ENCODE results near the gene PCDH9.
A peak's percentile ranks its signal among the peaks of the same experiment; 100 is the strongest.

PCDH9 gene

GRCh38 chr13:67167420-67167819 is 62.7 kb downstream of the PCDH9 start:
- Histone ChIP-seq H3K9me3 (ENCODE audit: control insufficient read depth in 2 of 2, low read length in 2 of 2) (no peaks in the 10 kb centered on the region), H3K36me3 (ENCODE audit: control insufficient read depth in 2 of 2, insufficient read depth in 2 of 2, low read length in 2 of 2) (no peaks in the 10 kb centered on the region), H3K4me1 (ENCODE audit: control insufficient read depth, insufficient read depth, low read length) (no peaks in the 10 kb centered on the region), H3K27ac (ENCODE audit: low read length) (no peak overlapping the region), H3K4me3 (ENCODE audit: low read length in 2 of 2) (no peak overlapping the region), H3K9ac (ENCODE audit: low read length in 2 of 2) (no peak overlapping the region), H3K27me3 (ENCODE audit: control insufficient read depth in 1 of 2, insufficient read depth in 2 of 2, low read length in 2 of 2) (no peaks in the 10 kb centered on the region)

- Histone ChIP-seq H3K27me3 (ENCODE audit: control insufficient read depth in 1 of 2, insufficient read depth in 2 of 2, low read length in 2 of 2) (no peaks in the 10 kb centered on the region), H3K9ac (ENCODE audit: low read length in 2 of 2) (no peak overlapping the region), H3K4me3 (ENCODE audit: low read length in 2 of 2) (no peak overlapping the region), H3K9me3 (ENCODE audit: control insufficient read depth in 2 of 2, low read length in 2 of 2) (no peaks in the 10 kb centered on the region), H3K36me3 (ENCODE audit: control insufficient read depth in 2 of 2, insufficient read depth in 2 of 2, low read length in 2 of 2) (no peaks in the 10 kb centered on the region), H3K4me1 (ENCODE audit: control insufficient read depth, insufficient read depth, low read length) (no peaks in the 10 kb centered on the region), H3K27ac (ENCODE audit: low read length) (no peak overlapping the region)
Measured at GRCh38 chr13:67161176-67161575, 69.0 kb downstream of the PCDH9 start.

DNA sequence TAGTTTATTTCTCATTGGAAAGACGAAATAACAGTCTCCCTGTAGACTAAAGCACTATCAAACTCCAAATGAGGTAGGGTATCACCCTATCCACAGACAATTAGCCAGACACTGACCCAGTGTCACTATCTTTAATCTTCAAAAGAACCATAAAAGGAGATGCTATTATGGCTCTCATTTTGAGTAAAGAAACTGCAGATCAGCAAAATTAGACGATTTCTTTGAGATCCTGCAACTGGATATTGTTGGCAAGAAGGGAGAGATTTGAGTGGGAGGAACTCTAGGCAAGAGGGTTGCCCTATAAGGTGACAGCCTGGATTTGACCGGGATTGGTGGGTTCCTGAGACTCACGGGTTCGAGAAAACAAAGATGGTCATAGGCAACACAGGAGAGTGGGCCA is 71.2 kb downstream of the PCDH9 start:
- Histone ChIP-seq H3K27me3 (ENCODE audit: control insufficient read depth in 1 of 2, insufficient read depth in 2 of 2, low read length in 2 of 2) (no peaks in the 10 kb centered on the region), H3K36me3 (ENCODE audit: control insufficient read depth in 2 of 2, insufficient read depth in 2 of 2, low read length in 2 of 2) (no peaks in the 10 kb centered on the region), H3K4me3 (ENCODE audit: low read length in 2 of 2) (no peak overlapping the region), H3K4me1 (ENCODE audit: control insufficient read depth, insufficient read depth, low read length) (no peaks in the 10 kb centered on the region), H3K9ac (ENCODE audit: low read length in 2 of 2) (no peak overlapping the region), H3K27ac (ENCODE audit: low read length) (no peak overlapping the region), H3K9me3 (ENCODE audit: control insufficient read depth in 2 of 2, low read length in 2 of 2) (no peaks in the 10 kb centered on the region)

DNA sequence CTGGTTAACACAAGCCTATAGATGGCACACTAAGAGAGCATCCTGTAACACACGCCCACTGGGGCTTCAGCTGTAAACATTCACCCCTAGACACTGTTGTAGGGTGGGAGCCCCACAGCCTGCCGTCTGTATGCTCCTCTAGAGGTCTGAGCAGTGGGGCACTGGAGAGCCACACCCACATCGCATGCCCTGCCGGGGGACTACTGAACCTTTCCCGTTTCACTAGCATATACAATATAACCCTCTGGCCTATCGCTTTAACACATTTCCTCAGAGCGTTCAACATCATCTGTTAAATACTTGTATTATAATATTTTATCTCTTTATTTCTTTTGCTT is 73.4 kb downstream of the PCDH9 start:
- Histone ChIP-seq H3K4me1 (ENCODE audit: control insufficient read depth, insufficient read depth, low read length) (no peaks in the 10 kb centered on the region), H3K27ac (ENCODE audit: low read length) (no peak overlapping the region), H3K27me3 (ENCODE audit: control insufficient read depth in 1 of 2, insufficient read depth in 2 of 2, low read length in 2 of 2) (no peaks in the 10 kb centered on the region), H3K9ac (ENCODE audit: low read length in 2 of 2) (no peak overlapping the region), H3K9me3 (ENCODE audit: control insufficient read depth in 2 of 2, low read length in 2 of 2) (no peaks in the 10 kb centered on the region), H3K4me3 (ENCODE audit: low read length in 2 of 2) (no peak overlapping the region), H3K36me3 (ENCODE audit: control insufficient read depth in 2 of 2, insufficient read depth in 2 of 2, low read length in 2 of 2) (no peaks in the 10 kb centered on the region)

DNA sequence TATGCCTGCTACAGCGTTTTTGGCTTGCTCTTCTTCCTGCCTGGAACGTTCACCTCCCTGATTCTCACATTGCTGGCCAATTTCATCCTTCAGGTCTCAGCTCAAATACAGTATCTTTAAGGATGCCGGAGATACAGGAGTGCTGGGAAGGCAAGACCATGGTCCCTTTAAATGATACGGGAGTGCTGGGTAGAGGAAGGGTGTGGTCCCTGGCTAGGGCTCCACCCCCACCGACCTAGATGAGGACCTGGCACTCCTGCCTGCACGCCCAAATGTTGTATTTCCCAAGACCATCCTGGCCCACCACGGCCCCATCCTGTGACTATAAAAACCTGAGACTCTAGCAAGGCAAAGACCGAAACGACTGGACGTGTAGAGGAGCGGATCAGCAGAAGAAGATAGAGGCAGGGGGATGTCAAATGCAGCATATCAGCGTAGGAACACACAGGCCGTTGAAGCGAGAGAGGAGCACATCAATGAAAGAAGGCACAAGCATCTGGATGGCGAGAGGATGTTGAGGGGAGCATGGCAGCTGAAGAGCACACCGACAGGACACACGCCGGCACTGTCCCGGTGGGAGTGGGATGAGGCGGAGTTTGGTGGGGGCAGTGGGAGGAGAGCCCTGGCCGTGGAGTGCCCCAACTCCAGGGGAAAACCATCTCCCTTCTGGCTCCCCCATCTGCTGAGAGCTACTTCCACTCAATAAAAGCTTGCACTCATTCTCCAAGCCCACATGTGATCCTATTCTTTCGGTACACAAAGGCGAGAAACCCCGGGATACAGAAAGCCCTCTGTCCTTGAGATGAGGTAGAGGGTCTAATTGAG is 74.0 kb downstream of the PCDH9 start:
- Histone ChIP-seq H3K9me3 (ENCODE audit: control insufficient read depth in 2 of 2, low read length in 2 of 2) (no peaks in the 10 kb centered on the region), H3K9ac (ENCODE audit: low read length in 2 of 2) (no peak overlapping the region), H3K36me3 (ENCODE audit: control insufficient read depth in 2 of 2, insufficient read depth in 2 of 2, low read length in 2 of 2) (no peaks in the 10 kb centered on the region), H3K4me1 (ENCODE audit: control insufficient read depth, insufficient read depth, low read length) (no peaks in the 10 kb centered on the region), H3K27me3 (ENCODE audit: control insufficient read depth in 1 of 2, insufficient read depth in 2 of 2, low read length in 2 of 2) (no peaks in the 10 kb centered on the region), H3K4me3 (ENCODE audit: low read length in 2 of 2) (no peak overlapping the region), H3K27ac (ENCODE audit: low read length) (no peak overlapping the region)

DNA sequence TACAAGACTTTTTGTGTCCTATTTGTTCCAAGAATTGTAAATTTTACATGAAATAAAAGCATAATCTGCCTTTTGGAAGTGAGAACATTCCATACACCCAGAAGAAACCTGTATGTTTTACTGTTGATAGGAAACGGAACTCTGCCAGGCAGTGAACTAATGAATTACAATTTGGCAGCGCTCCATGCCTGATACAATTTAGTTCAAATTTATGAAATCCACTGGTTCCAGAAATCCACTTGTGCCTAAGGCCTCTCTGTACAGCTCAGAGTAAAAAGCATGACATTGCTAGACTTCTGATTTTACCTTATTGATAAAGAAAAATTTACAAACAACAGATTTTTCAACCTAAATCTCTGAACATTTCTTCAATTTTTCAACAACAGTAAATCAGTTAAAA is 78.1 kb downstream of the PCDH9 start:
- Histone ChIP-seq H3K9ac (ENCODE audit: low read length in 2 of 2) (no peak overlapping the region), H3K36me3 (ENCODE audit: control insufficient read depth in 2 of 2, insufficient read depth in 2 of 2, low read length in 2 of 2) (no peaks in the 10 kb centered on the region), H3K4me1 (ENCODE audit: control insufficient read depth, insufficient read depth, low read length) (peaks cover 3% of the 10 kb centered on the region), H3K27ac (ENCODE audit: low read length) (no peak overlapping the region), H3K27me3 (ENCODE audit: control insufficient read depth in 1 of 2, insufficient read depth in 2 of 2, low read length in 2 of 2) (no peaks in the 10 kb centered on the region), H3K9me3 (ENCODE audit: control insufficient read depth in 2 of 2, low read length in 2 of 2) (no peaks in the 10 kb centered on the region), H3K4me3 (ENCODE audit: low read length in 2 of 2) (no peak overlapping the region)

GRCh38 chr13:67151652-67152051 is 78.5 kb downstream of the PCDH9 start:
- Histone ChIP-seq H3K4me1 (ENCODE audit: control insufficient read depth, insufficient read depth, low read length) (peaks cover 3% of the 10 kb centered on the region), H3K27me3 (ENCODE audit: control insufficient read depth in 1 of 2, insufficient read depth in 2 of 2, low read length in 2 of 2) (no peaks in the 10 kb centered on the region), H3K9me3 (ENCODE audit: control insufficient read depth in 2 of 2, low read length in 2 of 2) (no peaks in the 10 kb centered on the region), H3K9ac (ENCODE audit: low read length in 2 of 2) (no peak overlapping the region), H3K4me3 (ENCODE audit: low read length in 2 of 2) (no peak overlapping the region), H3K27ac (ENCODE audit: low read length) (no peak overlapping the region), H3K36me3 (ENCODE audit: control insufficient read depth in 2 of 2, insufficient read depth in 2 of 2, low read length in 2 of 2) (no peaks in the 10 kb centered on the region)

GRCh38 chr13:67150608-67151007 is 79.5 kb downstream of the PCDH9 start:
- no peak overlapping the region for H3K9ac ChIP-seq (ENCODE audit: low read length in 2 of 2)
- H3K4me1 ChIP-seq (ENCODE audit: control insufficient read depth, insufficient read depth, low read length): peaks cover 3% of the 10 kb centered on the region
- H3K36me3 ChIP-seq (ENCODE audit: control insufficient read depth in 2 of 2, insufficient read depth in 2 of 2, low read length in 2 of 2): no peaks in the 10 kb centered on the region
- H3K9me3 ChIP-seq (ENCODE audit: control insufficient read depth in 2 of 2, low read length in 2 of 2): no peaks in the 10 kb centered on the region
- H3K27ac ChIP-seq (ENCODE audit: low read length): no peak overlapping the region
- H3K27me3 ChIP-seq (ENCODE audit: control insufficient read depth in 1 of 2, insufficient read depth in 2 of 2, low read length in 2 of 2): no peaks in the 10 kb centered on the region
- H3K4me3 ChIP-seq (ENCODE audit: low read length in 2 of 2): no peak overlapping the region

DNA sequence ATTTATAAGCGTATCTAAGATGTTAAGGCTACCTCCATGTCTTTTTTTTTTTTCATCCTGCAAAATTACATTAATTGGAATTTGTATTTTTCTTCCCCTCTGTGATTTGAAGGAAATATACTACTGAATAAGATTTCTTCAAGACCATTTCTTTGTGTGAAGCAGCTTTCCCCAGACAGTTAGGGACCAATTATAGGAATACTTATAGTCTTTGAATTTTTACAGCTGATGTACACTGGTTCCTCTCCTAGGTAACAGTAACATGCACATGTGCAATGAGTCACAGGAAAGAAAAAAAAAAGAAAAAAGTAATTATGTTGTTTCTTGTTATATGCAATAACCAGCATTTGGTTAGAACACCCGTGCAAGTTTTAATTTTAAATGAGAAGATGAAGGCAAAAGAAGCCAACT is 82.0 kb downstream of the PCDH9 start:
- Histone ChIP-seq H3K36me3 (ENCODE audit: control insufficient read depth in 2 of 2, insufficient read depth in 2 of 2, low read length in 2 of 2) (no peaks in the 10 kb centered on the region), H3K27me3 (ENCODE audit: control insufficient read depth in 1 of 2, insufficient read depth in 2 of 2, low read length in 2 of 2) (no peaks in the 10 kb centered on the region), H3K4me1 (ENCODE audit: control insufficient read depth, insufficient read depth, low read length) (peaks cover 3% of the 10 kb centered on the region), H3K9me3 (ENCODE audit: control insufficient read depth in 2 of 2, low read length in 2 of 2) (no peaks in the 10 kb centered on the region), H3K4me3 (ENCODE audit: low read length in 2 of 2) (peak overlapping the region in 1 of 2 donors; percentile 5), H3K9ac (ENCODE audit: low read length in 2 of 2) (no peak overlapping the region), H3K27ac (ENCODE audit: low read length) (peak overlapping the region; percentile 8)

GRCh38 chr13:67147342-67148133 is 82.6 kb downstream of the PCDH9 start:
- no peaks in the 10 kb centered on the region for H3K9me3 ChIP-seq (ENCODE audit: control insufficient read depth in 2 of 2, low read length in 2 of 2)
- H3K4me3 ChIP-seq (ENCODE audit: low read length in 2 of 2): peak overlapping the region; percentile 5 to 44
- H3K4me1 ChIP-seq (ENCODE audit: control insufficient read depth, insufficient read depth, low read length): peaks cover 3% of the 10 kb centered on the region
- no peaks in the 10 kb centered on the region for H3K36me3 ChIP-seq (ENCODE audit: control insufficient read depth in 2 of 2, insufficient read depth in 2 of 2, low read length in 2 of 2)
- no peaks in the 10 kb centered on the region for H3K27me3 ChIP-seq (ENCODE audit: control insufficient read depth in 1 of 2, insufficient read depth in 2 of 2, low read length in 2 of 2)
- no peak overlapping the region for H3K9ac ChIP-seq (ENCODE audit: low read length in 2 of 2)
- H3K27ac ChIP-seq (ENCODE audit: low read length): peak overlapping the region; percentile 8
